ENCODE data around the gene CROCC. TPM values are rescaled to one million over a fixed set of nuclear protein-coding genes. Genes with fewer than 3 reads are reported as not detected.
"Not testable (repeated sequence)": the region's sequence is repeated elsewhere in the genome, so short reads cannot be mapped to it uniquely, and the experiment has no call there.

Gene CROCC
- total RNA-seq, 1 experiment from 2014 or later: 2.8 TPM

- no peak for DNase-seq (ENCODE audit: low spot score)
Measured at GRCh38 chr1:16938351-16939321, 16.9 kb downstream of the CROCC start.

- not testable (repeated sequence) for DNase-seq (ENCODE audit: low spot score)
Measured at GRCh38 chr1:16939386-16940180, 17.9 kb downstream of the CROCC start.

- DNase-seq (ENCODE audit: low spot score): no peak
Measured at GRCh38 chr1:16944038-16944437, 22.3 kb downstream of the CROCC start.

- not testable (repeated sequence) for DNase-seq (ENCODE audit: low spot score)
Measured at GRCh38 chr1:16945512-16945911, 23.8 kb downstream of the CROCC start.

- DNase-seq (ENCODE audit: low spot score): not testable (repeated sequence)
Measured at GRCh38 chr1:16946185-16946584, 24.5 kb downstream of the CROCC start.

- no peak for DNase-seq (ENCODE audit: low spot score)
Measured at GRCh38 chr1:16946646-16947045, 24.9 kb downstream of the CROCC start.

DNA sequence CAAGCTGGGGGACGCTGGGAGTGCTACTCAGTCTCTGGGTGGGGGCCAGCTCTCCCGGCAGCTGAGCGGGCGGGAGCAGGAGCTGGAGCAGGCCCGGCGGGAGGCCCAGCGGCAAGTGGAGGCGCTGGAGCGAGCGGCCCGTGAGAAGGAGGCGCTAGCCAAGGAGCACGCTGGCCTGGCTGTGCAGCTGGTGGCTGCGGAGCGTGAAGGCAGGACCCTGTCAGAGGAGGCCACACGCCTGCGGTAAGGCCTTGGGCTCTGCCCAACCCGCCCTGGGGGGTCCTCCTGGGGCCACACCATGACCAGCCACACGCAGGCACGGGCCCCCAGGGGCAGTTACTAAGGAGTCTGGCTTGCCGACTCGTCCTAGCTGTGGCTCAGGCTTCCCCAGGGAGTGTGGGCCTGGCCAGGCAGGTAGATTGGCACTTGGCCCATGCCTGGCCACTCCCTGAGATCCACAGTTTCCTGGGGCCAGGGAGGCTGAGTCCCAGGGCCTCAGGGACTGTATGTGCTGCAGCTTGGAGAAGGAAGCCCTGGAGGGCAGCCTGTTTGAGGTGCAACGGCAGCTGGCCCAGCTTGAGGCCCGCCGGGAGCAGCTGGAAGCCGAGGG lies 26.7 kb downstream of the CROCC start:
- DNase-seq (ENCODE audit: low spot score): not testable (repeated sequence)

DNA sequence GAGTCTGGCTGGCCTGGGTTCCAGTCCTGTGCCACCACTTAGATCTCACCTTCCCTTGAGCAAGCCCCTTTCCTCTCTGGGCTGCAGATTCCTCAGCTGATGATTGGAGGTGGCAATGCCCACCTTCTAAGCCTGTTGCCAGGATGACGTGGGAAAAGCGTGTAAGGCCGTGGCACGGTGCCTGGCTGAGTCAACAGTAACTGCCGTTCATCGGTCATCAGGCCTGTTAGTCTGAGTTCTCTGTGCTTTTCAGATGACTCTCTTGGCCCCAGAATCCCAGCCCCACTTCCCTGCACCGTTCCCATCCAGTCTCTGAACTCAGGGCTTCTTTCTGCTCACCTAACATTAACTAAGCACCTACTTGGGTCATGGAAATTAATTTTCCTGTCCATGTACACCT lies 27.3 kb downstream of the CROCC start:
- peak; percentile 63 for DNase-seq (ENCODE audit: low spot score)

DNA sequence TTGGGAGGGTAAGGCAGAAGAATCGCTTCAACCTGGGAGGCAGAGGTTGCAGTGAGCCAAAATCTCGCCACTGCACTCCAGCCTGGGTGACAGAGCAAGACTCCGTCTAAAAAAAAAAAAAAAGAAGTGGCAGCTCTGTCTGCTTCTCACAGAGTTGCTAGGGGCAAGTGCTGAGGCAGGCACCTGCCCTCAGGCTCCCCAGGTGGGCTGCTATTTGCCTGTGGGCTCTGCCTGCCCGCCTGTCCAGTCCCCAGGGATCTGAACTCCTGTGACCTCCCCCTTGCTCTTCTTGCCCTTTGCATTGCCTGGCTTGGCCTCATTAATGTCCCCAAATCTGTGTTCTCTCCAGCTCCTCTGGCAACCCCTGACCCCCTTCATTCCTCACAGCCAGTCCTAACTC lies 30.6 kb downstream of the CROCC start:
- DNase-seq (ENCODE audit: low spot score): not testable (repeated sequence)

DNA sequence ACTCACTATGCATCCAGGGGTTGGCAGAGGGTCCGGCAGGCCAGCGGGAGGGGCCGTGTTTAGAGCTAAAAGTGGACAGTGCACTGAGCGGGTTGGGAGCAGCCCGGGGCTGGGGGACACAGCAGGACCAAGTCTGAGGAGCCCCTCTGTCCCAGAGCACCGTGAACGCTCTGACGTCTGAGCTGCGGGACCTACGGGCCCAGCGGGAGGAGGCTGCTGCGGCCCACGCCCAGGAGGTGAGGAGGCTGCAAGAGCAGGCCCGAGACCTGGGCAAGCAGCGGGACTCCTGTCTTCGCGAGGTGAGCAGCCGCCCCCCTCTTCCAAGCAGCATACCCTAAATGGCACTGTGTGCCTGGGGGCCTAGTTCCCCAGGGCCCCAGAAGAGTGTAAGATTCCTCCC lies 32.8 kb downstream of the CROCC start:
- no peak for DNase-seq (ENCODE audit: low spot score)

GRCh38 chr1:16955186-16955585 lies 33.5 kb downstream of the CROCC start:
- DNase-seq (ENCODE audit: low spot score): no peak

- DNase-seq (ENCODE audit: low spot score): no peak
Measured at GRCh38 chr1:16956775-16957174, 35.0 kb downstream of the CROCC start.

- no peak for DNase-seq (ENCODE audit: low spot score)
Measured at GRCh38 chr1:16957731-16958130, 36.0 kb downstream of the CROCC start.

DNA sequence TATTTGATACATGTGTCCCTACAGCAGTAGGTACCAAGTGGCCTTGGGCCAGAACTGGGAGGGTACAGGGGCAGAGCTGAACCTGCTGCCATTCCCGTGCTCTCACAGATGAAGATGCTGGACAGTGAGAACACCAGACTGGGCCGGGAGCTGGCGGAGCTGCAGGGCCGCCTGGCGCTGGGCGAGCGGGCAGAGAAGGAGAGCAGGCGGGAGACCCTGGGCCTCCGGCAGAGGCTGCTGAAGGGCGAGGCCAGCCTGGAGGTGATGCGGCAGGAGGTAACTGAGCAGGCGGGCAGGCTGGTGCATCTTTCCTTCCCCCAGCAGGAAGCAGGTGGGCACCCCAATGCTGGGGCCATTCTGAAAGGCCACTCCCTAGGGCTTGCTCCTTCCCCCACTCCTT lies 36.7 kb downstream of the CROCC start:
- DNase-seq (ENCODE audit: low spot score): no peak

- peak; percentile 55 for DNase-seq (ENCODE audit: low spot score)
Measured at GRCh38 chr1:16960560-16961296, 39.0 kb downstream of the CROCC start.

DNA sequence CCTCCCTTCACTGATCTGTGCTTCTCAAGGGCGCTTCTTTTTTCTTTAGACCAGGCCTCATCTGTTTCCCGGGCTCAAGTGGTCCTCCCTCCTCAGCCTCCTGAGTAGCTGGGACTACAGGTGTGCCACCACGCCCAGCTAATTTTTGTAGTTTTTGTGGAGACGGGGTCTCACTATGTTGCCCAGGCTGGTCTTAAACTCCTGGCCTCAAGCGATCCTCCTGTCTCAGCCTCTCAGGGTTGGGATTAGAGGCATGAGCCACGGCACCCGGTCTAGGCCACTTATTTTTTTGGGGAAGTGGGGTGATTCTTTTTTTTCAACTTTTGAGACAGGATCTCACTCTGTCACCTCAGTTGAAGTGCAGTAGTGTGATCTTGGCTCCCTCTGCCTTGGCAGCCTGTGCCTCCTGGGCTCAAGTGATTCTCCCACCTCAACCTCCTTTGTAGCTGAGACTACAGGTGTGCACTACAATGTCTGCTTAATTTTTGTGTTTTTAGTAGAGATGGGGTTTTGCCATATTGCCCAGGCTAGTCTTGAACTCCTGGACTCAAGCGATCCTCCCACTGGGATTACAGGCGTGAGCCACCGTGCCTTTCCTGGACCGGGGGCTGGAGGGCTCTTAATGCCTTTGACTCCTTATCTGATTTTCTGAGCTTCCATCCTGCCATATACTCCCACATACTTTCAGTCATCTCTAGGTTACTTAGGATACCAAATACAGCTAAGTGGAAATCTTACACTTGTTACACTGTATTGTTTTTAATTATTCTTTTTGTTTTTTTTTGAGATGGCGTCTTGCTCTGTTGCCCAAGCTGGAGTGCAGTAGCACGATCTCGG lies 39.8 kb downstream of the CROCC start:
- DNase-seq (ENCODE audit: low spot score): no peak

DNA sequence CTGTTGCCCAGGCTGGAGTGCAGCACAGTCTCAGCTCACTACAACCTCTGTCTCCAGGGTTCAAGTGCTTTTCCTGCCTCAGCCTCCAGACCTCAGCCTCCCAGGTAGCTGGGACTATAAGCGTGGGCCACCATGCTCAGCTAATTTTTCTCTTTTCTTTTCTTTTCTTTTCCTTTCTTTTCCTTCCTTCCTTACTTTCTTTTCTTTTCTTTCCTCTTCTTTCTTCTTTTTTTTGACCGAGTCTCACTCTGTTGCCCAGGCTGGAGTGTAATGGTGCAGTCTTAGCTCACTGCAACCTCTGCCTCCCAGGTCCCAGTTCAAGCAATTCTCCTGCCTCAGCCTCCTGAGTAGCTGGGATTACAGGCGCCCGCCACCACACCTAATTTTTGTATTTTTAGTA lies 42.4 kb downstream of the CROCC start:
- DNase-seq (ENCODE audit: low spot score): not testable (repeated sequence)

DNA sequence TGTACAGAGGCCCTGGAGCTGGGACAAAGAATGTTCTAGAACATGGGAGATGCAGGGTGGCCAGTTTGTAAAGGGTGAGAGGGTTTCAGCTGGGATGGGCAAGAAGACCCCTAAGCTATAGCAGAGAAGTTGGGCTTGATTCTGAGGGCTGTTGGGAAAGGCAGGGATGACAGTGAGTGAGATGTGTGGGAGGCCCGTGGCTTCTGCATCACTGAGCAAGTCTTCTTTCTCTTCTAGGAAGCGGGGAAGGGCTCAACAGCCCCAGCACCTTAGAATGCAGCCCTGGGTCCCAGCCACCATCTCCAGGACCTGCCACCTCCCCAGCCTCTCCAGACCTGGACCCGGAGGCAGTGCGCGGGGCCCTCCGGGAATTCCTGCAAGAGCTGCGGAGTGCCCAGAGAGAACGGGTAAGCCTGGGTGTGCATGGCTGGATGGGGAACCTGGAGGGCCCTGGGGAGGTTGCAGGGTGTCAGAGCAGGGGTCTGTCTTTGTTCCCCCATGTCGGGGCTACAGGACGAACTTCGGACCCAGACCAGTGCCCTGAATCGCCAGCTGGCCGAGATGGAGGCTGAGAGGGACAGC lies 43.8 kb downstream of the CROCC start:
- DNase-seq (ENCODE audit: low spot score): no peak

GRCh38 chr1:16966282-16966681 lies 44.6 kb downstream of the CROCC start:
- DNase-seq (ENCODE audit: low spot score): no peak

DNA sequence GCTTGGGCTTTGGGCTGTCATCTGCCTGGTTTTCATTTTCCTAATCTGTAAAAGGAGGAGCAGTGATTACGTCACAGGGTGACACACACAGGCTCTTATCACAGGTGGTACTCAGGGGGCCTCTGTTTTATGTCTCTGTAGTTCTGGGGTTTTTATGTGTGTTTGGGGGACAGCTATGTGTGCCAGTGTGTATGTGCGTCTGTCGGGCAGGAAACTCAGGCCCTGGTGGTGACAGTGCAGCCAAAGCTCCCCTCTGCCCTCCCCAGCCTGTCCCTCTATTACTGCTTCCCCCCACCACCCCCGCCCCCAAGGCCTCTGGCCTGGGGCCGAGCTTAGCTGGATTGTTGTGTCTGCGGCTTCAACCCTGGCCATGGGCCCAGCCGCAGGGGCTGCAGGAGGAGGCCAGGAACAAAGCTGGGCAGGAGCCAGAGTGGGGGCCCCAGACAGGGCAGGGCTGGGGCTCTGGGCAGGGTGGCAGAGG lies 45.4 kb downstream of the CROCC start:
- peak; percentile 82 for DNase-seq (ENCODE audit: low spot score)

Data from H4 (cell line).